Activated CD4-positive, alpha-beta T cell treated with anti-CD3 and anti-CD28 coated beads for 4 hours (primary cell): ENCODE results near the gene HMBS.
"Not testable (repeated sequence)": the region's sequence is repeated elsewhere in the genome, so short reads cannot be mapped to it uniquely, and the experiment has no call there.

ENCODE experiments used
- DNase-seq, 2 donors: peaks; one replicate each; pipeline ENCODE4 v3.0.0-alpha.2; 2020

The HMBS gene

GRCh38 chr11:119103161-119103664 lies 18.5 kb downstream of the HMBS start:
- not testable (repeated sequence) for DNase-seq

GRCh38 chr11:119103793-119104192 lies 19.1 kb downstream of the HMBS start:
- no peak for DNase-seq

GRCh38 chr11:119106564-119107537 lies 22.2 kb downstream of the HMBS start, which contains the start of gene C2CD2L:
C2CD2L (plus strand) TSS chr11:119107344; CDS start chr11:119107742, 398 bp downstream.
- peak; percentile 87 to 88 for DNase-seq

GRCh38 chr11:119107538-119108145 lies 23.0 kb downstream of the HMBS start:
- DNase-seq, result no peak

- peak in 1 of 2 donors; percentile 26 for DNase-seq
Measured at GRCh38 chr11:119108146-119108856, 23.6 kb downstream of the HMBS start.

- DNase-seq, result no peak
Measured at GRCh38 chr11:119108857-119109221, 24.2 kb downstream of the HMBS start.

- no peak for DNase-seq
Measured at GRCh38 chr11:119109843-119110242, 25.2 kb downstream of the HMBS start.

- no peak for DNase-seq
Measured at GRCh38 chr11:119110439-119110838, 25.8 kb downstream of the HMBS start.

GRCh38 chr11:119111361-119111925 lies 26.8 kb downstream of the HMBS start:
- DNase-seq, result no peak

GRCh38 chr11:119112314-119113020 lies 27.8 kb downstream of the HMBS start:
- no peak for DNase-seq

- DNase-seq, result no peak
Measured at GRCh38 chr11:119113716-119114115, 29.0 kb downstream of the HMBS start.

- DNase-seq, result no peak
Measured at GRCh38 chr11:119114351-119114750, 29.7 kb downstream of the HMBS start.

GRCh38 chr11:119115484-119116234 lies 31.0 kb downstream of the HMBS start:
- DNase-seq, result peak; percentile 20 to 28

- DNase-seq, result no peak
Measured at GRCh38 chr11:119116235-119116594, 31.5 kb downstream of the HMBS start.

GRCh38 chr11:119116601-119117000 lies 31.9 kb downstream of the HMBS start:
- DNase-seq, result no peak

- DNase-seq, result no peak
Measured at GRCh38 chr11:119117004-119117706, 32.5 kb downstream of the HMBS start.

GRCh38 chr11:119118227-119118626 lies 33.5 kb downstream of the HMBS start:
- DNase-seq, result no peak

GRCh38 chr11:119118946-119119345 lies 34.3 kb downstream of the HMBS start:
- DNase-seq, result no peak

GRCh38 chr11:119120639-119121007 lies 35.9 kb downstream of the HMBS start:
- DNase-seq, result no peak

GRCh38 chr11:119121008-119121810 lies 36.5 kb downstream of the HMBS start, which contains the start of gene HINFP:
HINFP (plus strand) TSS chr11:119121580; CDS start chr11:119126945, 5,365 bp downstream.
- DNase-seq, result peak; percentile 100
